Tibial nerve (tissue), 3 donors: ENCODE data around the gene SPINK1.

Experiments used
- CTCF ChIP-seq, 5 experiments: fragments of 200-600 bp in 3 of 5; fragments of 450-650 bp in 2 of 5; sonication (generic) in 3 of 5; IDR thresholded peaks; one replicate each; pipeline ENCODE4 v1.5.1; 2016 to 2019; ENCODE audit warnings: antibody characterized with exemption in 5 of 5, mild to moderate bottlenecking in 3 of 5, moderate library complexity in 2 of 5
- POLR2A ChIP-seq, 2 donors: fragments of 450-650 bp; IDR thresholded peaks; one replicate each; pipeline ENCODE4 v1.6.1; 2017; ENCODE audit warnings: antibody characterized with exemption in 2 of 2, mild to moderate bottlenecking in 2 of 2, moderate library complexity in 2 of 2

GRCh38 chr5:147879784-147880183, 48.3 kb upstream of the SPINK1 start:
- no peak for TF ChIP-seq CTCF (IDR thresholded peaks at IDR 0.05)
- TF ChIP-seq POLR2A (IDR thresholded peaks at IDR 0.05) = no peak
